Skeletal muscle satellite cell (primary cell): ENCODE results near the gene SUN1.
"Not testable (repeated sequence)": the region's sequence is repeated elsewhere in the genome, so short reads cannot be mapped to it uniquely, and the experiment has no call there.

Experiments used
- H3K27me3 ChIP-seq: 2 replicates; pipeline ENCODE4 v1.7.0; 2013; ENCODE audit warnings: low read length; ENCODE audit not compliant: control insufficient read depth, insufficient read depth
- H3K36me3 ChIP-seq: 2 replicates; pipeline ENCODE4 v1.7.0; 2013; ENCODE audit warnings: mild to moderate bottlenecking, control low read depth, low read length; ENCODE audit not compliant: insufficient read depth
- H3K4me1 ChIP-seq: 2 replicates; pipeline ENCODE4 v1.7.0; 2013; ENCODE audit warnings: low read length; ENCODE audit not compliant: control insufficient read depth, insufficient read depth
- H3K4me2 ChIP-seq: 2 replicates; pipeline ENCODE4 v1.7.0; 2013; ENCODE audit warnings: mild to moderate bottlenecking, low read length
- H3K4me3 ChIP-seq: 2 replicates; pipeline ENCODE4 v1.7.0; 2013; ENCODE audit warnings: low read length
- H3K9ac ChIP-seq: 2 replicates; pipeline ENCODE4 v1.7.0; 2013; ENCODE audit warnings: mild to moderate bottlenecking, low read depth, low read length, moderate library complexity
- H3K9me3 ChIP-seq: replicated peaks from 2 replicates; pipeline ENCODE4 v1.7.0; 2013; ENCODE audit warnings: mild to moderate bottlenecking, control low read depth, low read length

The SUN1 gene

DNA sequence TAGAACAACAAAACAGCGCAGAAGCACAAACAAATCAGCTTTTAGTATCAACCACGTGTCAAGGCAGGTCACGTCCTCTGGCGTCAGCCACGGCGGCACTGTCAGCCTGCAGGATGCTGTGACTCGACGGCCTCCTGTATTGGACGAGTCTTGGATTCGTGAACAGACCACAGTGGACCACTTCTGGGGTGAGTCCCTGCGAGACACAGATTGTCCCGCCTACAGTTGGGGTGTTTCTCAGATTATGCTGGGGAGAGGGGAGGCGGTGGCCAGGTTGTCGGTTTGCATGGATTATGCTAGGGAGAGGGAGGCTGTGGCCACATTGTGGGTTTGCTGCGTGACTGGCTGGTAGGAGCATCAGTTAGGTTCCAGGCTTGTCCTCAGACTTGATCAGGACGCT, 9.7 kb downstream of the SUN1 start:
- H3K9ac ChIP-seq, result no peak overlapping the region
- no peak overlapping the region for H3K4me3 ChIP-seq
- H3K9me3 ChIP-seq, result no peaks in the 10 kb centered on the region
- no peak overlapping the region for H3K4me2 ChIP-seq
- no peaks in the 10 kb centered on the region for H3K4me1 ChIP-seq
- H3K36me3 ChIP-seq, result peaks cover 57% of the 10 kb centered on the region
- H3K27me3 ChIP-seq, result no peaks in the 10 kb centered on the region

DNA sequence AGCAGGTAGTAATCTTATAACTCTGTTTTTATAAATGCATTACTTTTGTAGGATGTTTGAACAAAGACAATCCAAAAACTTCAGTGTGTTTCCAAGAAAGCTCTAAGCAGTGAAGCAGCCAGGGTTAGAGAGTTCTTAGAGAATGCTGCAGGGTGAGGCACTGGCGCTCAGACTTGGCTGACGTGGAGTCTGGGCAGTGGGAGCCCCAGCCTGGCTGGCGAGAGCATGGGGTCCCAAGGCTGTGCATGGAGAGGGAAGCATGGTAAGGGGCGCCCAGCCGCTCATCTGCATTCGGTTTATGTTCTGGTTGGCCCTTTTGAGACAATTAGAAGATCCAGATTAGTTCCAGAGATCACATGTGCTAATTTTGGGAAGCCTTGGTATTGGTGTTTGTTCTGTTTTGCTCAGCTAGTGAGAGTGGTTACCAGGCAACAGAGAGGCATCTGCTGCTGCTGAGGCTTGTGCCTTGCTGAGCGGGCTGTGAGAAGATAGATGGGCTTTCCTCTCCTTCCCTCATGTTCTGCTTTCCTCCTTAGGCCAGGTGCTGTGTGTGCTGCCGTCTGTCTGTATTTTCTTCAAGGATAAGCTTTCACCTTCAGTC, 10.3 kb downstream of the SUN1 start:
- peaks cover 54% of the 10 kb centered on the region for H3K36me3 ChIP-seq
- no peak overlapping the region for H3K4me3 ChIP-seq
- no peak overlapping the region for H3K9ac ChIP-seq
- H3K27me3 ChIP-seq, result no peaks in the 10 kb centered on the region
- no peaks in the 10 kb centered on the region for H3K4me1 ChIP-seq
- H3K9me3 ChIP-seq, result no peaks in the 10 kb centered on the region
- H3K4me2 ChIP-seq, result no peak overlapping the region

GRCh38 chr7:843230-843629, 11.0 kb downstream of the SUN1 start:
- Histone ChIP-seq H3K9me3 (no peaks in the 10 kb centered on the region), H3K4me2 (no peak overlapping the region), H3K4me3 (no peak overlapping the region), H3K4me1 (no peaks in the 10 kb centered on the region), H3K9ac (no peak overlapping the region), H3K27me3 (no peaks in the 10 kb centered on the region), H3K36me3 (peaks cover 56% of the 10 kb centered on the region)

GRCh38 chr7:844043-844442, 11.8 kb downstream of the SUN1 start:
- no peak overlapping the region for H3K4me2 ChIP-seq
- H3K4me3 ChIP-seq, result no peak overlapping the region
- H3K4me1 ChIP-seq, result no peaks in the 10 kb centered on the region
- H3K9me3 ChIP-seq, result no peaks in the 10 kb centered on the region
- H3K27me3 ChIP-seq, result no peaks in the 10 kb centered on the region
- H3K36me3 ChIP-seq, result peaks cover 53% of the 10 kb centered on the region
- H3K9ac ChIP-seq, result no peak overlapping the region

DNA sequence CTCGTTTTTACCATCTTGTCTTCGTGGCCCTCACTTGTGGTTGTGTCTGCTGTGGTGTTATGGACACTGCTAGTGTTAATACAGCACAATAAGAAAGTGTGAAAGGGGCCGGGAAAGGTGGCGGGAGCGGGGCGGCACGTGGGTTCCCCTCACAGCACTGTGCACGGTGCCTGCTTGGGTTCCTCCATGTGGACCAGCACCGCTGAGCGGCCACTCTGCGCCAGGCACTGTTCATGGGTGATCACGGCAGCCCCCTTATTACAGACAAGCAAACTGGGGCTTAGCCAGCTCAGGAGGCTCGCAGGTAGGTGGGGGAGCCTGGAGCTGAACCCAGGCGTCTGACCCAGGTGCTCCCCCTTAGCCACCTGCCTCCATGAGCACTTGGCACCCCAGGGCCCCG, 12.2 kb downstream of the SUN1 start:
- no peaks in the 10 kb centered on the region for H3K9me3 ChIP-seq
- no peaks in the 10 kb centered on the region for H3K4me1 ChIP-seq
- H3K4me2 ChIP-seq, result no peak overlapping the region
- H3K4me3 ChIP-seq, result no peak overlapping the region
- H3K36me3 ChIP-seq, result peaks cover 55% of the 10 kb centered on the region
- no peak overlapping the region for H3K9ac ChIP-seq
- no peaks in the 10 kb centered on the region for H3K27me3 ChIP-seq

DNA sequence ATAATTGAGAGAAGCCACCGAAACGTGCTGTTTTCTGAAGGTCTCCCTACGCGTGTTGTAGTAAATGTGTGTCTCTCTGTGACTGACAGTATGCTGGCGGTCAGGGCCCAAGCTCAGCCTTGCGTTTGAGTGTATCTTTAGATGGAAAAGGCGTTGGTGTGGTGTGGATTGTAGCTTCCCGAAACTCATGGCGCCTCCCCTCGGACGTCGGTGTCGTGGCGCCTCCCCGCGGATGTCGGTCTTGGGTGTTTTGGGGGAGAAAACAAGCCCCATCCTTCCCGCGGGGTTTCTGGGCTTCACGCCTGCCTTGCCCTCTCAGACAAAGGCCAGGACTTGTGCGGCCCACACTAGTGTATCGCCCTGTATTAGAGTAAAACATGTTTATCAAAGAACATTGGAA, 12.8 kb downstream of the SUN1 start:
- no peak overlapping the region for H3K9ac ChIP-seq

DNA sequence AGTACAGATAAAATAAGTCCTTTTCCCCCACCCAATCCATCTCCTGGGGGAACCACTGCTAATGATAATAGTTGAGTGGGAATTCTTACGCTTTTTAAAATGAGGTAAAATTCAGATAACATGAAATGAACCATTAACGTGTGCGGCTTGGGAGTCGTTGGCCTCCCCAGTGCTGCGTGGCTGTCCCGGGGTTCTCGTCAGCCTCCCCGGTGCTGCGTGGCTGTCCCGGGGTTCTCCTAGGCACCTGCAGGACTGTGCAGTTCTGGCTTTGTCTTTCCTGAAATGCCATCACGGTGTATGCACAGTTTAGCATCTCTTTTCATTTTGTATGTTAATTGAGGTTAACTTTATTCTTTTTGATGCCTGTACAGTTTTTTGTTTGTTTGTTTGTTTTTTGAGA, 13.5 kb downstream of the SUN1 start:
- H3K36me3 ChIP-seq, result peaks cover 53% of the 10 kb centered on the region

More for the DNA sequence above, 12.8 kb downstream of the SUN1 start:
- H3K4me2 ChIP-seq, result no peak overlapping the region
- H3K27me3 ChIP-seq, result no peaks in the 10 kb centered on the region
- H3K9me3 ChIP-seq, result no peaks in the 10 kb centered on the region
- H3K4me3 ChIP-seq, result no peak overlapping the region
- H3K36me3 ChIP-seq, result peaks cover 56% of the 10 kb centered on the region
- no peaks in the 10 kb centered on the region for H3K4me1 ChIP-seq

GRCh38 chr7:846958-847650, 14.8 kb downstream of the SUN1 start:
- not testable (repeated sequence) for H3K4me2 ChIP-seq, H3K9me3 ChIP-seq, H3K4me3 ChIP-seq, H3K9ac ChIP-seq, H3K4me1 ChIP-seq, H3K27me3 ChIP-seq
- peaks cover 60% of the 10 kb centered on the region for H3K36me3 ChIP-seq

More for the DNA sequence above, 13.5 kb downstream of the SUN1 start:
- Histone ChIP-seq H3K9me3 (no peaks in the 10 kb centered on the region), H3K4me2 (no peak overlapping the region), H3K9ac (no peak overlapping the region), H3K4me3 (no peak overlapping the region), H3K4me1 (no peaks in the 10 kb centered on the region), H3K27me3 (no peaks in the 10 kb centered on the region)

- not testable (repeated sequence) for H3K9ac ChIP-seq, H3K9me3 ChIP-seq, H3K4me3 ChIP-seq, H3K27me3 ChIP-seq, H3K4me2 ChIP-seq, H3K4me1 ChIP-seq
- H3K36me3 ChIP-seq, result peaks cover 60% of the 10 kb centered on the region
These were observed 15.5 kb downstream of the SUN1 start for GRCh38 chr7:847728-848127.

GRCh38 chr7:849145-849544, 16.9 kb downstream of the SUN1 start:
- Histone ChIP-seq H3K27me3 (no peaks in the 10 kb centered on the region), H3K9ac (no peak overlapping the region), H3K4me3 (no peak overlapping the region), H3K4me1 (no peaks in the 10 kb centered on the region), H3K9me3 (no peaks in the 10 kb centered on the region), H3K4me2 (no peak overlapping the region), H3K36me3 (peaks cover 59% of the 10 kb centered on the region)

DNA sequence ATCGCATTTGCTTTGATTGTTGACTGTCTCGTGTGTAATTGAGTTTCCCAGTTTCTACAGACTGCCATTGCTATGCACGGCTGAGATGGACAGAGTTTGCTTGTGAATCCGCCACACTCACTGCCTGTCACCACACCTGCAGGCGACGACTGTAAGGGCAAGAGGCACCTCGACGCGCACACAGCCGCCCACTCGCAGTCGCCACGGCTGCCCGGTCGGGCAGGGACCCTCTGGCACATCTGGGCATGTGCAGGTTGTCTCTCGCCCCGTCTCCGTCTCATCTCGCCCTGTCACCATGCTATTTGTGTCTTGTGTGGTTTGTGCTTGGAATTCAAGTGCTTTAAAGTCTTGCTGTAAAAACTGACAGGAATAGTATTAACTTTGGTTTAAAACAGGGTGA, 17.5 kb downstream of the SUN1 start:
- Histone ChIP-seq H3K9me3 (no peaks in the 10 kb centered on the region), H3K4me1 (no peaks in the 10 kb centered on the region), H3K36me3 (peaks cover 58% of the 10 kb centered on the region), H3K9ac (no peak overlapping the region), H3K27me3 (no peaks in the 10 kb centered on the region), H3K4me2 (no peak overlapping the region), H3K4me3 (no peak overlapping the region)

DNA sequence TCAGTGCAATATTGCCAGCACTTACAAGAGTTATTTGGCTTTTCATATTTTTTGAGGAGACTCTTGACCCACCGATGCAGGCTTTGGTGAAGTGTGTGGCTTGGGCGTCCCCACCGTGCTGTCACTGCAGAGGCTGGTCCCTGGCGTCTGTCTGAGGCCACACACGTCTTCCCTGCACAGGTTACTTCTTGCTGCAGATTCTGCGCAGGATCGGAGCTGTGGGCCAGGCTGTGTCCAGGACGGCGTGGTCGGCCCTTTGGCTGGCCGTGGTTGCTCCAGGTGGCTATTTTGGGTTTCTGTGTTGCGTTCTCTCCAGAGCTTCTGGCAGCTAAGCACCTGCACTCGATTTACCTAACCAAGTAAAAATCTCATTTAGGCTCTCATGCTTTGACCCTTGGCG, 18.9 kb downstream of the SUN1 start:
- peaks cover 66% of the 10 kb centered on the region for H3K36me3 ChIP-seq
- no peak overlapping the region for H3K9ac ChIP-seq
- H3K27me3 ChIP-seq, result no peaks in the 10 kb centered on the region

More for the DNA sequence above, 18.9 kb downstream of the SUN1 start:
- H3K4me2 ChIP-seq, result no peak overlapping the region
- H3K4me3 ChIP-seq, result no peak overlapping the region
- H3K4me1 ChIP-seq, result no peaks in the 10 kb centered on the region
- H3K9me3 ChIP-seq, result no peaks in the 10 kb centered on the region
